ENCODE results near the gene MYL4. TPM values are rescaled to one million over a fixed set of nuclear protein-coding genes. Genes with fewer than 3 reads are reported as not detected.

The MYL4 gene
- total RNA-seq, 1 experiment from 2014 or later, result 1.6 TPM

GRCh38 chr17:47257651-47258339, 48.6 kb downstream of the MYL4 start:
- H3K9me3 ChIP-seq (ENCODE audit: low read length), result no peaks in the 10 kb centered on the region
- peak; percentile 50 for ATAC-seq
- H3K4me3 ChIP-seq (ENCODE audit: low read length), result peak overlapping the region; percentile 5; the same call in 1 of the 2 replicates
- H3K4me2 ChIP-seq (ENCODE audit: low read length), result peak overlapping the region; percentile 58
- H3K9ac ChIP-seq (ENCODE audit: low read length), result no peak overlapping the region
- POLR2A ChIA-PET (ENCODE audit: unreplicated experiment), result no interaction called here
- H3K27me3 ChIP-seq (ENCODE audit: low read length), result peaks cover 4% of the 10 kb centered on the region
- intact Hi-C loops (cut with micrococcal nuclease), result no loop called here
- no peaks in the 10 kb centered on the region for H4K20me1 ChIP-seq (ENCODE audit: low read length)
- no peak overlapping the region for H3K27ac ChIP-seq (ENCODE audit: low read length)
- no peaks in the 10 kb centered on the region for H3K36me3 ChIP-seq (ENCODE audit: low read depth, low read length)
- BruUV-seq (replicated peaks), result no TSS peak
- no peaks in the 10 kb centered on the region for H3K9me2 ChIP-seq (replicated peaks; ENCODE audit: low read length)
- CTCF ChIA-PET, result no interaction called here
- H3F3A ChIP-seq (ENCODE audit: low read length, unreplicated experiment), result no peaks in the 10 kb centered on the region
- TF ChIP-seq CTCF (conservative IDR thresholded peaks at IDR 0.05; ENCODE audit: low read depth, low read length) (no peak), EZH2 (IDR thresholded peaks at IDR 0.05; ENCODE audit: low read length, unreplicated experiment) (no peak), EZH2phosphoT487 (IDR thresholded peaks at IDR 0.05; ENCODE audit: borderline replicate concordance, low read length) (no peak)
- H3K4me1 ChIP-seq (ENCODE audit: insufficient read depth, low read length), result peaks cover 21% of the 10 kb centered on the region
- H3K79me2 ChIP-seq (ENCODE audit: low read length), result no peaks in the 10 kb centered on the region
- peak; percentile 88 for DNase-seq
- H2AFZ ChIP-seq (ENCODE audit: low read length), result peak overlapping the region; percentile 47; the same call in 1 of the 2 replicates

GRCh38 chr17:47262586-47262985, 53.4 kb downstream of the MYL4 start:
- H4K20me1 ChIP-seq (ENCODE audit: low read length), result no peaks in the 10 kb centered on the region
- BruUV-seq (replicated peaks), result no TSS peak
- ChIA-PET POLR2A (ENCODE audit: unreplicated experiment) (no interaction called here), CTCF (no interaction called here)
- no peaks in the 10 kb centered on the region for H3K9me2 ChIP-seq (replicated peaks; ENCODE audit: low read length)
- no peak overlapping the region for H3K9ac ChIP-seq (ENCODE audit: low read length)
- no peaks in the 10 kb centered on the region for H3K79me2 ChIP-seq (ENCODE audit: low read length)
- intact Hi-C loops (cut with micrococcal nuclease), result no loop called here
- DNase-seq (no peak), ATAC-seq (no peak)
- no peaks in the 10 kb centered on the region for H3K36me3 ChIP-seq (ENCODE audit: low read depth, low read length)
- H2AFZ ChIP-seq (ENCODE audit: low read length), result no peak overlapping the region
- H3F3A ChIP-seq (ENCODE audit: low read length, unreplicated experiment), result no peaks in the 10 kb centered on the region
- H3K9me3 ChIP-seq (ENCODE audit: low read length), result no peaks in the 10 kb centered on the region
- H3K4me3 ChIP-seq (ENCODE audit: low read length), result no peak overlapping the region
- no peak overlapping the region for H3K4me2 ChIP-seq (ENCODE audit: low read length)
- H3K27me3 ChIP-seq (ENCODE audit: low read length), result no peaks in the 10 kb centered on the region
- TF ChIP-seq EZH2 (IDR thresholded peaks at IDR 0.05; ENCODE audit: low read length, unreplicated experiment) (no peak), EZH2phosphoT487 (IDR thresholded peaks at IDR 0.05; ENCODE audit: borderline replicate concordance, low read length) (no peak), CTCF (conservative IDR thresholded peaks at IDR 0.05; ENCODE audit: low read depth, low read length) (no peak)
- no peak overlapping the region for H3K27ac ChIP-seq (ENCODE audit: low read length)
- peaks cover 32% of the 10 kb centered on the region for H3K4me1 ChIP-seq (ENCODE audit: insufficient read depth, low read length)

GRCh38 chr17:47264166-47264565, 55.0 kb downstream of the MYL4 start:
- H4K20me1 ChIP-seq (ENCODE audit: low read length), result no peaks in the 10 kb centered on the region
- BruUV-seq (replicated peaks), result no TSS peak
- ATAC-seq (no peak), DNase-seq (no peak)
- H3K4me1 ChIP-seq (ENCODE audit: insufficient read depth, low read length), result peaks cover 32% of the 10 kb centered on the region
- ChIA-PET CTCF (no interaction called here), POLR2A (ENCODE audit: unreplicated experiment) (interaction anchor here (0.7 kb wide), 1 partner anchor 465 kb away, joined by 3 read pairs; no protein-coding TSS in a partner anchor)
- H3K36me3 ChIP-seq (ENCODE audit: low read depth, low read length), result no peaks in the 10 kb centered on the region
- intact Hi-C loops (cut with micrococcal nuclease), result no loop called here
- no peaks in the 10 kb centered on the region for H3F3A ChIP-seq (ENCODE audit: low read length, unreplicated experiment)
- no peak overlapping the region for H2AFZ ChIP-seq (ENCODE audit: low read length)
- TF ChIP-seq EZH2phosphoT487 (IDR thresholded peaks at IDR 0.05; ENCODE audit: borderline replicate concordance, low read length) (no peak), CTCF (conservative IDR thresholded peaks at IDR 0.05; ENCODE audit: low read depth, low read length) (no peak), EZH2 (IDR thresholded peaks at IDR 0.05; ENCODE audit: low read length, unreplicated experiment) (no peak)
- no peaks in the 10 kb centered on the region for H3K9me3 ChIP-seq (ENCODE audit: low read length)
- H3K4me3 ChIP-seq (ENCODE audit: low read length), result no peak overlapping the region
- H3K79me2 ChIP-seq (ENCODE audit: low read length), result no peaks in the 10 kb centered on the region
- H3K9ac ChIP-seq (ENCODE audit: low read length), result no peak overlapping the region
- H3K9me2 ChIP-seq (replicated peaks; ENCODE audit: low read length), result no peaks in the 10 kb centered on the region
- no peak overlapping the region for H3K27ac ChIP-seq (ENCODE audit: low read length)
- H3K4me2 ChIP-seq (ENCODE audit: low read length), result no peak overlapping the region
- no peaks in the 10 kb centered on the region for H3K27me3 ChIP-seq (ENCODE audit: low read length)

Measured in PC-3 (cell line).